Suprapubic skin (tissue), 4 donors: ENCODE data around the gene TMEM184B.

Source experiments
- POLR2A ChIP-seq, 2 donors: fragments of 450-650 bp; IDR thresholded peaks; one replicate each; pipeline ENCODE4 v1.6.1; 2017; ENCODE audit warnings: antibody characterized with exemption in 2 of 2, mild to moderate bottlenecking in 2 of 2, moderate library complexity in 2 of 2
- POLR2AphosphoS5 ChIP-seq, 3 donors: sonication (generic); formaldehyde crosslinking; IDR thresholded peaks; one replicate each; pipeline ENCODE4 v1.6.1; 2017; ENCODE audit warnings: antibody characterized with exemption in 3 of 3
- TF ChIP-seq, protein P1 (sequence below), 2 donors: fragments of 200-600 bp in 1 of 2; fragments of 450-650 bp in 1 of 2; sonication (generic) in 1 of 2; IDR thresholded peaks; one replicate each; pipeline ENCODE4 v1.5.1; 2016 to 2019; ENCODE audit warnings: antibody characterized with exemption in 2 of 2, mild to moderate bottlenecking in 1 of 2, moderate library complexity in 1 of 2

DNA sequence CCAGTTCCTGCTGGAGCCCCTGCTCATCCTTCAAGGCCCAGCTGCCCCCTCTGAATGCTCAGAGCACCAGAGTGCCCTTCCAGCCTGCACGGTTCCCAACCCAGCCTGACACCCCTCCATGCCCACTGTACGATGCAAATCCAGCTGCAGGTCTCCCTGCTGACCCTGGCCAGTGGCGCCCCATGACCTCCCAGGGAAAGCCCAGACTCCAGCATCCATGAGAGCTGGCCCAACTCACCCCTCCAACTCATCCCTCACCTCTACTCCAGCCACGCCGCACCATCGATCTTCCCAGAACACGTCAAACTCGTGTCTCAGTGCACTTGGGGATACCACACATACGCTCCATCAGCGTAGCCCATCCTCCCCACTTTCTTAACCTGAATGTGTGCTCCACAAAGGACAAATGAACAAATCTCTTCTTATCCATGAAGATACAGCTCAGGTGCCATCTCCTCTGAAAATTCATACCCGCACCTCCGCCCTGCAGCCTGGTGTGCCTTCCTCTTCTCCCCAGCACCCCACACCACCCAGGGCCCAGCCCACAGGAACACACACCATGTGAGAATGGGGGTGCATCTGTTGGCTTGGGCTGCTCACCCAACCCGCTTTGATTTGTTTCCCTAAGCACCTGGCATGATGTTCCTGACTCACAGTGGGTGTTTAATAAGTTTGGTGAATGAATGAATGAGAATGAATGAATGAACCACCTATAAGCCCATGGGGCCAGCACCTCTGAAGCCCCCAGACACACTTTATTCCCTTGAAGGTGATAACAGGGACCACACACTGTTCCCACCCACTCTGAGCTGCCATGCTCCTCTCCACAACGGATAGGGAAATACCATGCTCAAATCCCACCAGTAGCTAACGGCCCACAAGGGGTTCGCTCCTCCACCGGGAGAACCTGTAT is 97.3 kb downstream of the TMEM184B start:
- TF ChIP-seq, protein P1, sequence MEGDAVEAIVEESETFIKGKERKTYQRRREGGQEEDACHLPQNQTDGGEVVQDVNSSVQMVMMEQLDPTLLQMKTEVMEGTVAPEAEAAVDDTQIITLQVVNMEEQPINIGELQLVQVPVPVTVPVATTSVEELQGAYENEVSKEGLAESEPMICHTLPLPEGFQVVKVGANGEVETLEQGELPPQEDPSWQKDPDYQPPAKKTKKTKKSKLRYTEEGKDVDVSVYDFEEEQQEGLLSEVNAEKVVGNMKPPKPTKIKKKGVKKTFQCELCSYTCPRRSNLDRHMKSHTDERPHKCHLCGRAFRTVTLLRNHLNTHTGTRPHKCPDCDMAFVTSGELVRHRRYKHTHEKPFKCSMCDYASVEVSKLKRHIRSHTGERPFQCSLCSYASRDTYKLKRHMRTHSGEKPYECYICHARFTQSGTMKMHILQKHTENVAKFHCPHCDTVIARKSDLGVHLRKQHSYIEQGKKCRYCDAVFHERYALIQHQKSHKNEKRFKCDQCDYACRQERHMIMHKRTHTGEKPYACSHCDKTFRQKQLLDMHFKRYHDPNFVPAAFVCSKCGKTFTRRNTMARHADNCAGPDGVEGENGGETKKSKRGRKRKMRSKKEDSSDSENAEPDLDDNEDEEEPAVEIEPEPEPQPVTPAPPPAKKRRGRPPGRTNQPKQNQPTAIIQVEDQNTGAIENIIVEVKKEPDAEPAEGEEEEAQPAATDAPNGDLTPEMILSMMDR (IDR thresholded peaks at IDR 0.05), result no peak
- TF ChIP-seq POLR2A (IDR thresholded peaks at IDR 0.05) (no peak), POLR2AphosphoS5 (IDR thresholded peaks at IDR 0.05) (no peak)
